GM23338 (cell line): ENCODE data around the gene NFAT5. TPM values are rescaled to one million over a fixed set of nuclear protein-coding genes. Genes with fewer than 3 reads are reported as not detected.

Experiments
- ATAC-seq: fragments of 200-7000 bp; cut with Tn5 transposase; 3 replicates; pipeline ENCODE4 v1.9.1; 2020
- DNase-seq: peaks from one replicate; pipeline ENCODE4 v3.0.0-alpha.2; 2015; ENCODE audit warnings: low spot score
- H2AFZ ChIP-seq: fragments of 200-600 bp; sonication (generic); 2 replicates; pipeline ENCODE4 v1.8.0; 2016; ENCODE audit warnings: antibody characterized with exemption, mild to moderate bottlenecking, moderate library complexity
- H3F3A ChIP-seq: fragments of 200-600 bp; sonication (generic); replicated peaks from 2 replicates; pipeline ENCODE4 v1.8.0; 2017; ENCODE audit warnings: antibody characterized with exemption, mixed run types, low read depth
- H3K27ac ChIP-seq: fragments of 200-600 bp; sonication (generic); 2 replicates; pipeline ENCODE4 v1.6.1; 2016; ENCODE audit warnings: low read depth
- H3K27me3 ChIP-seq: fragments of 200-600 bp; sonication (generic); 2 replicates; pipeline ENCODE4 v1.8.0; 2016; ENCODE audit warnings: mild to moderate bottlenecking, mixed run types, moderate library complexity; ENCODE audit not compliant: insufficient read depth
- H3K36me3 ChIP-seq: fragments of 200-600 bp; sonication (generic); 2 replicates; pipeline ENCODE4 v1.8.0; 2016; ENCODE audit warnings: mild to moderate bottlenecking; ENCODE audit not compliant: insufficient read depth
- H3K4me1 ChIP-seq: fragments of 200-600 bp; sonication (generic); 2 replicates; pipeline ENCODE4 v1.8.0; 2016; ENCODE audit warnings: mild to moderate bottlenecking, moderate library complexity; ENCODE audit not compliant: insufficient read depth
- H3K4me2 ChIP-seq: fragments of 200-600 bp; sonication (generic); 2 replicates; pipeline ENCODE4 v1.7.1; 2017; ENCODE audit warnings: mixed run types
- H3K4me3 ChIP-seq: fragments of 200-600 bp; sonication (generic); 2 replicates; pipeline ENCODE4 v1.6.1; 2016; ENCODE audit warnings: mixed run types
- H3K79me2 ChIP-seq: fragments of 200-600 bp; sonication (generic); replicated peaks from 2 replicates; pipeline ENCODE4 v1.8.0; 2017; ENCODE audit warnings: mild to moderate bottlenecking; ENCODE audit not compliant: insufficient read depth
- H3K9me2 ChIP-seq: fragments of 200-600 bp; sonication (generic); 2 replicates; pipeline ENCODE4 v1.8.0; 2017; ENCODE audit not compliant: insufficient read depth
- H4K20me1 ChIP-seq: fragments of 200-600 bp; sonication (generic); replicated peaks from 2 replicates; pipeline ENCODE4 v1.8.0; 2017; ENCODE audit warnings: mild to moderate bottlenecking; ENCODE audit not compliant: insufficient read depth
- H3K27ac Mint-ChIP-seq: 2 replicates; pipeline ENCODE4 v1.8.0; 2020; ENCODE audit warnings: inconsistent platforms, mild to moderate bottlenecking, moderate library complexity, mixed read lengths
- H3K27me3 Mint-ChIP-seq: 3 replicates; pipeline ENCODE4 v1.8.0; 2022; ENCODE audit warnings: low read depth, mild to moderate bottlenecking, moderate library complexity, mixed read lengths, inconsistent platforms; ENCODE audit not compliant: insufficient read depth, poor library complexity
- H3K36me3 Mint-ChIP-seq: 3 replicates; pipeline ENCODE4 v1.8.0; 2021; ENCODE audit warnings: low read depth, mild to moderate bottlenecking, inconsistent platforms, moderate library complexity, mixed read lengths
- H3K4me1 Mint-ChIP-seq: 3 replicates; pipeline ENCODE4 v1.8.0; 2020; ENCODE audit warnings: mild to moderate bottlenecking, inconsistent platforms, mixed read lengths
- H3K4me3 Mint-ChIP-seq: 3 replicates; pipeline ENCODE4 v1.8.0; 2021; ENCODE audit warnings: moderate library complexity, mild to moderate bottlenecking, inconsistent platforms, mixed read lengths
- H3K9me3 Mint-ChIP-seq: 3 replicates; pipeline ENCODE4 v1.8.0; 2020; ENCODE audit warnings: moderate library complexity, mild to moderate bottlenecking, inconsistent platforms, mixed read lengths
- CTCF ChIP-seq, 2 experiments: fragments of 200-600 bp in 1 of 2; sonication (generic) in 1 of 2; conservative IDR thresholded peaks; 2 replicates each; pipeline versions ENCODE4 v1.5.1 to v1.6.1; 2016 to 2017; ENCODE audit warnings: antibody characterized with exemption in 2 of 2, low read depth in 2 of 2, mild to moderate bottlenecking in 2 of 2, moderate library complexity in 1 of 2
- EZH2 ChIP-seq: fragments of 200-600 bp; sonication (generic); IDR thresholded peaks from one replicate; pipeline ENCODE4 v1.8.0; 2017; ENCODE audit warnings: antibody characterized with exemption, mild to moderate bottlenecking, low read depth; ENCODE audit not compliant: unreplicated experiment
- JUNB ChIP-seq: IDR thresholded peaks from one replicate; pipeline ENCODE4 v1.6.1; 2016; ENCODE audit warnings: antibody characterized with exemption; ENCODE audit not compliant: unreplicated experiment
- NANOG ChIP-seq: IDR thresholded peaks from 2 replicates; pipeline ENCODE4 v1.6.1; 2016; ENCODE audit warnings: antibody characterized with exemption, borderline replicate concordance
- STAT1 ChIP-seq: IDR thresholded peaks from one replicate; pipeline ENCODE4 v1.6.1; 2016; ENCODE audit warnings: antibody characterized with exemption; ENCODE audit not compliant: unreplicated experiment
- ZNF114 ChIP-seq: fragments of 250-450 bp; sonication (Bioruptor Pico); IDR thresholded peaks from 2 replicates; pipeline ENCODE4 v1.5.0; 2020; ENCODE audit warnings: mild to moderate bottlenecking, moderate library complexity
- ZNF331 ChIP-seq: fragments of 250-450 bp; sonication (Bioruptor Pico); IDR thresholded peaks from 2 replicates; pipeline ENCODE4 v1.5.0; 2020; ENCODE audit warnings: low read depth, mild to moderate bottlenecking, moderate library complexity
- polyA plus RNA-seq: library from polyadenylated mRNA; unstranded; fragments of >200 nt; fragmentation: Nextera tagmentation; extraction: Ambion mirVana; gene quantifications from 2 replicates; pipeline ENCODE4 v1.2.1, GENCODE V29; 2016
- total RNA-seq: library from RNA; depleted of rRNA; stranded (reverse); fragments of >200 nt; shearing (Covaris generic); gene quantifications from 2 replicates; pipeline ENCODE4 v1.2.3, GENCODE V29; 2014
- TF ChIP-seq, protein P1 (sequence below): IDR thresholded peaks from 2 replicates; pipeline ENCODE4 v1.6.1; 2016; ENCODE audit warnings: antibody characterized with exemption
- TF ChIP-seq, protein P2 (sequence below): fragments of 250-450 bp; sonication (Bioruptor Pico); IDR thresholded peaks from 2 replicates; pipeline ENCODE4 v1.5.0; 2020; ENCODE audit warnings: mild to moderate bottlenecking, moderate library complexity

The NFAT5 gene
- total and polyA plus RNA-seq, 2 experiments from 2014 or later, result 10.6 to 27.0 TPM

- Histone ChIP-seq H3K36me3 (peaks cover 13% of the 10 kb centered on the region; the same call in 1 of the 2 replicates), H3K4me1 (no peaks in the 10 kb centered on the region), H3K79me2 (no peaks in the 10 kb centered on the region), H3F3A (no peaks in the 10 kb centered on the region), H4K20me1 (no peaks in the 10 kb centered on the region), H3K9me2 (no peaks in the 10 kb centered on the region), H3K27me3 (no peaks in the 10 kb centered on the region), H2AFZ (no peak overlapping the region), H3K4me3 (no peak overlapping the region), H3K27ac (no peak overlapping the region), H3K4me2 (no peak overlapping the region)
- Mint-ChIP-seq H3K27me3 (no peaks in the 10 kb centered on the region), H3K36me3 (peaks cover 34% of the 10 kb centered on the region), H3K27ac (no peak overlapping the region), H3K4me3 (no peak overlapping the region), H3K9me3 (no peaks in the 10 kb centered on the region), H3K4me1 (no peaks in the 10 kb centered on the region)
- no peak for TF ChIP-seq JUNB
- TF ChIP-seq, protein P1, sequence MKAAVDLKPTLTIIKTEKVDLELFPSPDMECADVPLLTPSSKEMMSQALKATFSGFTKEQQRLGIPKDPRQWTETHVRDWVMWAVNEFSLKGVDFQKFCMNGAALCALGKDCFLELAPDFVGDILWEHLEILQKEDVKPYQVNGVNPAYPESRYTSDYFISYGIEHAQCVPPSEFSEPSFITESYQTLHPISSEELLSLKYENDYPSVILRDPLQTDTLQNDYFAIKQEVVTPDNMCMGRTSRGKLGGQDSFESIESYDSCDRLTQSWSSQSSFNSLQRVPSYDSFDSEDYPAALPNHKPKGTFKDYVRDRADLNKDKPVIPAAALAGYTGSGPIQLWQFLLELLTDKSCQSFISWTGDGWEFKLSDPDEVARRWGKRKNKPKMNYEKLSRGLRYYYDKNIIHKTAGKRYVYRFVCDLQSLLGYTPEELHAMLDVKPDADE, result no peak
- no peak for TF ChIP-seq CTCF (conservative IDR thresholded peaks at IDR 0.05; ENCODE audit: low read depth in 2 of 2)
- TF ChIP-seq ZNF114 (CRISPR knock-in tag), result no peak
- no peak for TF ChIP-seq ZNF331
- DNase-seq, result no peak
- no peak for ATAC-seq
Measured at GRCh38 chr16:69691980-69692911, 126.5 kb downstream of the NFAT5 start.

- Histone ChIP-seq H3K4me2 (no peak overlapping the region), H3K9me2 (no peaks in the 10 kb centered on the region), H3F3A (no peaks in the 10 kb centered on the region), H3K27ac (no peak overlapping the region), H2AFZ (no peak overlapping the region), H3K4me1 (no peaks in the 10 kb centered on the region), H3K27me3 (no peaks in the 10 kb centered on the region), H4K20me1 (no peaks in the 10 kb centered on the region), H3K4me3 (no peak overlapping the region), H3K79me2 (no peaks in the 10 kb centered on the region), H3K36me3 (peaks cover 13% of the 10 kb centered on the region; the same call in 1 of the 2 replicates)
- DNase-seq (no peak), ATAC-seq (no peak)
- Mint-ChIP-seq H3K4me3 (no peak overlapping the region), H3K36me3 (peaks cover 34% of the 10 kb centered on the region), H3K27me3 (no peaks in the 10 kb centered on the region), H3K4me1 (peaks cover 3% of the 10 kb centered on the region; the same call in 1 of the 3 replicates), H3K9me3 (no peaks in the 10 kb centered on the region), H3K27ac (no peak overlapping the region)
- TF ChIP-seq ZNF114 (CRISPR knock-in tag) (no peak), EZH2 (no peak), ZNF331 (no peak), STAT1 (no peak), NANOG (no peak), JUNB (no peak)
- TF ChIP-seq, protein P2, sequence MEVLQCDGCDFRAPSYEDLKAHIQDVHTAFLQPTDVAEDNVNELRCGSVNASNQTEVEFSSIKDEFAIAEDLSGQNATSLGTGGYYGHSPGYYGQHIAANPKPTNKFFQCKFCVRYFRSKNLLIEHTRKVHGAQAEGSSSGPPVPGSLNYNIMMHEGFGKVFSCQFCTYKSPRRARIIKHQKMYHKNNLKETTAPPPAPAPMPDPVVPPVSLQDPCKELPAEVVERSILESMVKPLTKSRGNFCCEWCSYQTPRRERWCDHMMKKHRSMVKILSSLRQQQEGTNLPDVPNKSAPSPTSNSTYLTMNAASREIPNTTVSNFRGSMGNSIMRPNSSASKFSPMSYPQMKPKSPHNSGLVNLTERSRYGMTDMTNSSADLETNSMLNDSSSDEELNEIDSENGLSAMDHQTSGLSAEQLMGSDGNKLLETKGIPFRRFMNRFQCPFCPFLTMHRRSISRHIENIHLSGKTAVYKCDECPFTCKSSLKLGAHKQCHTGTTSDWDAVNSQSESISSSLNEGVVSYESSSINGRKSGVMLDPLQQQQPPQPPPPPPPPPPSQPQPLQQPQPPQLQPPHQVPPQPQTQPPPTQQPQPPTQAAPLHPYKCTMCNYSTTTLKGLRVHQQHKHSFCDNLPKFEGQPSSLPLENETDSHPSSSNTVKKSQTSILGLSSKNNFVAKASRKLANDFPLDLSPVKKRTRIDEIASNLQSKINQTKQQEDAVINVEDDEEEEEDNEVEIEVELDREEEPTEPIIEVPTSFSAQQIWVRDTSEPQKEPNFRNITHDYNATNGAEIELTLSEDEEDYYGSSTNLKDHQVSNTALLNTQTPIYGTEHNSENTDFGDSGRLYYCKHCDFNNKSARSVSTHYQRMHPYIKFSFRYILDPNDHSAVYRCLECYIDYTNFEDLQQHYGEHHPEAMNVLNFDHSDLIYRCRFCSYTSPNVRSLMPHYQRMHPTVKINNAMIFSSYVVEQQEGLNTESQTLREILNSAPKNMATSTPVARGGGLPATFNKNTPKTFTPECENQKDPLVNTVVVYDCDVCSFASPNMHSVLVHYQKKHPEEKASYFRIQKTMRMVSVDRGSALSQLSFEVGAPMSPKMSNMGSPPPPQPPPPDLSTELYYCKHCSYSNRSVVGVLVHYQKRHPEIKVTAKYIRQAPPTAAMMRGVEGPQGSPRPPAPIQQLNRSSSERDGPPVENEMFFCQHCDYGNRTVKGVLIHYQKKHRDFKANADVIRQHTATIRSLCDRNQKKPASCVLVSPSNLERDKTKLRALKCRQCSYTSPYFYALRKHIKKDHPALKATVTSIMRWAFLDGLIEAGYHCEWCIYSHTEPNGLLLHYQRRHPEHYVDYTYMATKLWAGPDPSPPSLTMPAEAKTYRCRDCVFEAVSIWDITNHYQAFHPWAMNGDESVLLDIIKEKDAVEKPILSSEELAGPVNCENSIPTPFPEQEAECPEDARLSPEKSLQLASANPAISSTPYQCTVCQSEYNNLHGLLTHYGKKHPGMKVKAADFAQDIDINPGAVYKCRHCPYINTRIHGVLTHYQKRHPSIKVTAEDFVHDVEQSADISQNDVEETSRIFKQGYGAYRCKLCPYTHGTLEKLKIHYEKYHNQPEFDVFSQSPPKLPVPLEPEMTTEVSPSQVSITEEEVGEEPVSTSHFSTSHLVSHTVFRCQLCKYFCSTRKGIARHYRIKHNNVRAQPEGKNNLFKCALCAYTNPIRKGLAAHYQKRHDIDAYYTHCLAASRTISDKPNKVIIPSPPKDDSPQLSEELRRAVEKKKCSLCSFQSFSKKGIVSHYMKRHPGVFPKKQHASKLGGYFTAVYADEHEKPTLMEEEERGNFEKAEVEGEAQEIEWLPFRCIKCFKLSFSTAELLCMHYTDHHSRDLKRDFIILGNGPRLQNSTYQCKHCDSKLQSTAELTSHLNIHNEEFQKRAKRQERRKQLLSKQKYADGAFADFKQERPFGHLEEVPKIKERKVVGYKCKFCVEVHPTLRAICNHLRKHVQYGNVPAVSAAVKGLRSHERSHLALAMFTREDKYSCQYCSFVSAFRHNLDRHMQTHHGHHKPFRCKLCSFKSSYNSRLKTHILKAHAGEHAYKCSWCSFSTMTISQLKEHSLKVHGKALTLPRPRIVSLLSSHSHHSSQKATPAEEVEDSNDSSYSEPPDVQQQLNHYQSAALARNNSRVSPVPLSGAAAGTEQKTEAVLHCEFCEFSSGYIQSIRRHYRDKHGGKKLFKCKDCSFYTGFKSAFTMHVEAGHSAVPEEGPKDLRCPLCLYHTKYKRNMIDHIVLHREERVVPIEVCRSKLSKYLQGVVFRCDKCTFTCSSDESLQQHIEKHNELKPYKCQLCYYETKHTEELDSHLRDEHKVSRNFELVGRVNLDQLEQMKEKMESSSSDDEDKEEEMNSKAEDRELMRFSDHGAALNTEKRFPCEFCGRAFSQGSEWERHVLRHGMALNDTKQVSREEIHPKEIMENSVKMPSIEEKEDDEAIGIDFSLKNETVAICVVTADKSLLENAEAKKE (CRISPR knock-in tag), result no peak
- TF ChIP-seq, protein P1, result no peak
Measured at GRCh38 chr16:69693916-69694315, 128.2 kb downstream of the NFAT5 start.
